Muscle layer of colon (tissue), 2 donors: ENCODE data around the gene RASEF.

Experiments used
- H3K27ac ChIP-seq: one replicate; pipeline ENCODE4 v1.7.0; 2013; ENCODE audit warnings: low read depth, mild to moderate bottlenecking, low read length, moderate library complexity
- H3K27me3 ChIP-seq, 2 donors: one replicate each; pipeline ENCODE4 v1.7.0; 2013; ENCODE audit warnings: low read length in 2 of 2, mild to moderate bottlenecking in 2 of 2; ENCODE audit not compliant: insufficient read depth in 2 of 2, control insufficient read depth in 1 of 2
- H3K36me3 ChIP-seq: one replicate; pipeline ENCODE4 v1.7.0; 2013; ENCODE audit warnings: mild to moderate bottlenecking, low read length; ENCODE audit not compliant: insufficient read depth
- H3K4me1 ChIP-seq: one replicate; pipeline ENCODE4 v1.7.0; 2013; ENCODE audit warnings: mild to moderate bottlenecking, low read length; ENCODE audit not compliant: insufficient read depth
- H3K4me3 ChIP-seq, 2 donors: one replicate each; pipeline ENCODE4 v1.7.0; 2013; ENCODE audit warnings: low read length in 2 of 2, low read depth in 1 of 2, mild to moderate bottlenecking in 1 of 2, moderate library complexity in 1 of 2
- H3K9ac ChIP-seq: one replicate; pipeline ENCODE4 v1.7.0; 2013; ENCODE audit warnings: low read length
- H3K9me3 ChIP-seq: one replicate; pipeline ENCODE4 v1.7.0; 2013; ENCODE audit warnings: mild to moderate bottlenecking, low read length
- donor health status: abdominal sarcoma.
- donor health status: Adenocarcinoma of cecum.

Gene RASEF

DNA sequence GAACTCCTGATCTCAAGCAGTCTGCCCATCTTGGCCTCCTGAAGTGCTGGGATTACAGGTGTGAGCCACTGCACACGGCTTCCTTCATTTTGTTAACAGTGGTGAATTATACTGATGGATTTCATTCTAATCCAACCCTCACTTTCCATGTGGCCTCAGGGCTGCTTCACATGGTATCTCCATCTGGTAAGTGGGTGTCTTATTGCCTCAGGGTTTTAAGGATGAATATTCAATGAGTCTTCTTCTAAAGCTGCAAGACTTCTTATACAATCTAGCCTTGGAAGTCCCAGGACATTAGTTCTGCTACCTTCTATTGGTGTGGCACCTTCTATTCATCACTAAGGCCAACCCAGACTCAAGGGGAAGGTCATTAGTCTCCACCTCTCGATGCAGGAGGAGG, 8.7 kb upstream of the RASEF start:
- Histone ChIP-seq H3K27ac (no peak overlapping the region), H3K9ac (no peak overlapping the region), H3K36me3 (no peaks in the 10 kb centered on the region), H3K4me1 (no peaks in the 10 kb centered on the region), H3K9me3 (no peaks in the 10 kb centered on the region), H3K27me3 (no peaks in the 10 kb centered on the region), H3K4me3 (no peak overlapping the region)

DNA sequence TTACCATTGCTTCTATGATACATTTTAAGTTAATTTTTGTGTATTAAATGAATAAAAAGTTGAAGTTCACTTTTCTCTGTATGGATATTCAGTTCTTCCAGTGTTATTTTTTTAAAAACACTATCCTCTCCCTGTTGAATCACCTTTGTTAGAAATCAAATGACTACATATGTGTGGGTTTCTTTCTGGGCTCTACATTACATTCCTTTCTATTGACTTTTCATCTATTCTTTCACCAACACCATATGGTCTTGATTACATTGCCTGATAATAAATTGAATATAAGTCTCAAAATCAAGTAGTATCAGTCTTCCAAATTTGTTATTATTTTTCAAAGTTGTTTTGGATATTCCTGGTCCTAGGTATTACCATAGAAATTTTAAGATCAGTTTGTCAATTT, 7.3 kb upstream of the RASEF start:
- H3K9ac ChIP-seq: no peak overlapping the region
- H3K4me3 ChIP-seq: no peak overlapping the region

GRCh38 chr9:83069651-83070050, 6.7 kb upstream of the RASEF start:
- H3K9me3 ChIP-seq: no peaks in the 10 kb centered on the region
- no peaks in the 10 kb centered on the region for H3K4me1 ChIP-seq
- no peak overlapping the region for H3K27ac ChIP-seq
- no peaks in the 10 kb centered on the region for H3K27me3 ChIP-seq
- H3K9ac ChIP-seq: no peak overlapping the region
- H3K36me3 ChIP-seq: no peaks in the 10 kb centered on the region
- no peak overlapping the region for H3K4me3 ChIP-seq

More for the DNA sequence above, 7.3 kb upstream of the RASEF start:
- Histone ChIP-seq H3K9me3 (no peaks in the 10 kb centered on the region), H3K36me3 (no peaks in the 10 kb centered on the region), H3K4me1 (no peaks in the 10 kb centered on the region), H3K27me3 (no peaks in the 10 kb centered on the region), H3K27ac (no peak overlapping the region)

DNA sequence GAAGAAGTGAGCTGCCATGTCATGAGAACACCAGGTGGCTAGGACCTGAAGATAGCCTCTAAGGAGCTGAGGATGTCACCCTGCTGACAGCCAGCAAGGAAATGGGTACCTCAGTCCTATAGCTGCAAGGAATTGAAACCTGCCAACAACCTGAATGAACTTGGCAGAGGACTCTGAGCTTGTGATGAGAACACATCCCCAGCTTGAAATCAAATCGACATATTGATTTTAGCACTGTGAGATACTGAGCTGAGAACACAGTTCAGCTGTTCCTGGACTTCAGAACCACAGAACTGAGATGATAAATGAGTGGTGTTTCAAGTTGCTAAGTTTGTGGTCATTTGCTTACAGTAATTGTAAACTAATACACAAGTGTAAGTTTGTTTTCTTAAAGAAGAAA, 5.5 kb upstream of the RASEF start:
- Histone ChIP-seq H3K27me3 (peaks cover 0 to 2% of the 10 kb centered on the region in 2 donors), H3K4me1 (no peaks in the 10 kb centered on the region), H3K27ac (no peak overlapping the region), H3K9ac (no peak overlapping the region), H3K36me3 (no peaks in the 10 kb centered on the region), H3K4me3 (no peak overlapping the region), H3K9me3 (no peaks in the 10 kb centered on the region)

DNA sequence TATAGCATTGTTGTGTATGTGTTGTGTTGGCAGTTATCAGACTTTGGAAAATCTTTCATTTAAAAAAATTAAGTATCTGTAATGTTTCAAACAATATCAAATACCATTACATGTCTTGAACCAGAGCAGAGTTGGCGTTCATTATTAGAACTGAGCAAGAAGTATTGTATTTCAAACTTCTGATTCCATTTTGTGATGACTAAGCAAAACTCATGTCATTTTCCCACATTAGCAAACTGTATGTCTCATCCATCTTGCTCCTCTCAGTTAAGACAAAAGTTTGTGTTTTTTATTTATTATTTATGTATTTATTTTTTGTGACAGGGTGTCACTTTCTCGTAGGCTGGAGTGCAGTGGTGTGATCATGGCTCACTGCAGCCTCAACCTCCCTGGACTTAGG, 4.6 kb upstream of the RASEF start:
- peaks cover 0 to 10% of the 10 kb centered on the region in 2 donors for H3K27me3 ChIP-seq
- no peak overlapping the region for H3K4me3 ChIP-seq
- no peak overlapping the region for H3K27ac ChIP-seq
- no peak overlapping the region for H3K9ac ChIP-seq
- no peaks in the 10 kb centered on the region for H3K36me3 ChIP-seq
- no peaks in the 10 kb centered on the region for H3K4me1 ChIP-seq
- H3K9me3 ChIP-seq: no peaks in the 10 kb centered on the region

DNA sequence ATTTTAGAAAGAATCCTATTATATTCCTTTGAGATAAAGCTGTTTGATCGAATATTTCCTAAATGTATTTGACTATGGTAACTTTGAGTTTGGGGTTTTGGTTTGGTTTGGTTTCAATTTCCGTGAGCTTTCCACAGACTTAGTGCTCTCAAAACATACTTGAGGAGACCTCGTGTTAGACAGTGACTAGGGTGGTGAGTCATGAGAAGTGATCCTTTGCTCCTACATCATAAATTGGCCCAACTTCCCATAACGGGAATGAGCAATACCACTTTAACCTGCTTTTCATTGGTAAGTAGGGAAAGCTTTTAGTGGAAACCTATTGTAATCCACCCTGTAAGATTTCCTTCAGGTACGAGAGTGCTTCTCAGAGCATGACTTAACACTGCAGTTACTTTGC, 3.8 kb upstream of the RASEF start:
- Histone ChIP-seq H3K9me3 (no peaks in the 10 kb centered on the region), H3K27me3 (peaks cover 0 to 18% of the 10 kb centered on the region in 2 donors), H3K4me1 (no peaks in the 10 kb centered on the region), H3K4me3 (no peak overlapping the region), H3K27ac (no peak overlapping the region), H3K36me3 (no peaks in the 10 kb centered on the region), H3K9ac (no peak overlapping the region)

- Histone ChIP-seq H3K4me3 (no peak overlapping the region), H3K27ac (no peak overlapping the region), H3K9me3 (no peaks in the 10 kb centered on the region), H3K36me3 (no peaks in the 10 kb centered on the region), H3K9ac (no peak overlapping the region), H3K27me3 (peaks cover 12 to 24% of the 10 kb centered on the region in 2 donors), H3K4me1 (no peaks in the 10 kb centered on the region)
Measured at GRCh38 chr9:83065233-83065632, 2.3 kb upstream of the RASEF start.

GRCh38 chr9:83061990-83062650, 822 bp downstream of the RASEF start:
- H3K9me3 ChIP-seq: no peaks in the 10 kb centered on the region
- peak overlapping the region in 1 of 2 donors; percentile 3 for H3K4me3 ChIP-seq
- no peak overlapping the region for H3K9ac ChIP-seq
- no peak overlapping the region for H3K27ac ChIP-seq
- no peaks in the 10 kb centered on the region for H3K4me1 ChIP-seq
- H3K36me3 ChIP-seq: no peaks in the 10 kb centered on the region
- H3K27me3 ChIP-seq: peaks cover 12 to 24% of the 10 kb centered on the region in 2 donors

DNA sequence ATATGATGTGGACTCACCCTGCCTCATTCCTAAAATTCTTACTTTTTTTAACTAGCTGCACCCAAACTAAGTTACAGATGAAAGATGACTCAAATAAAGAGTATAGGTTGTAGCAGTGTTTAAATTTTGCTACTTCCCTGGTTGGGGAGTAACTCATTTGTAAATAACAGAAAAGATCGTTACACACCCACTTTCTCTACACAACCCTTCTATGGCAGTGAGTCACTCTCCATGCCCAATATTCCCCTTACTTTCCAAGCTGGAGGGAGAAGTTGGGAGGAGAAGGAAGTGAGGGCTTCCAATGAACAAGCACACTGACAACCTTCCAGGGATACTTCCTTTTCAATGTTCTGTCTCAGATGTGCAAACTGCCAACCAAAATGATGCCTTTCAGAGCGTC, 1.9 kb downstream of the RASEF start:
- no peaks in the 10 kb centered on the region for H3K4me1 ChIP-seq
- H3K4me3 ChIP-seq: no peak overlapping the region
- no peak overlapping the region for H3K9ac ChIP-seq
- no peaks in the 10 kb centered on the region for H3K36me3 ChIP-seq
- peaks cover 12 to 24% of the 10 kb centered on the region in 2 donors for H3K27me3 ChIP-seq
- H3K27ac ChIP-seq: no peak overlapping the region
- no peaks in the 10 kb centered on the region for H3K9me3 ChIP-seq

DNA sequence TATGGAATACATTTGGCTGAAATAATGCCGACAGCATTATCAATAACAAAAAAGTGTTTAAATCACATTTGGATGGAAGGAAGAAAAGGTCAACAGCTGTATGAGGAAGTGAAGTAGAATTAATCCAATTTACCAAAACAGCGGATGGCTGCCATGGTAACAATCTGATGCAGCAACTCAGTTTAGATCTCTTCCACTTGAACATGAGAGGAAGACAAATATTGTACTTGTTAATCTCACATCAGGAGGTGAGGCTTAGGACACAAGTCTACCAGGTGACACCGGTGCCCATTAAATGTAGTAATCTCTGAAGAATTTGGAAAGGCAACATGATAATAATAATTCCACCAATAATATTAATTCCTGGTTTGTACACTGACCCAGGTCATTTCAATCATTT, 2.4 kb downstream of the RASEF start:
- no peaks in the 10 kb centered on the region for H3K4me1 ChIP-seq
- H3K4me3 ChIP-seq: no peak overlapping the region
- H3K9me3 ChIP-seq: no peaks in the 10 kb centered on the region
- H3K27me3 ChIP-seq: peaks cover 12 to 24% of the 10 kb centered on the region in 2 donors
- no peak overlapping the region for H3K27ac ChIP-seq
- H3K36me3 ChIP-seq: no peaks in the 10 kb centered on the region
- no peak overlapping the region for H3K9ac ChIP-seq

GRCh38 chr9:83059417-83059816, 3.5 kb downstream of the RASEF start:
- Histone ChIP-seq H3K4me3 (no peak overlapping the region), H3K27ac (no peak overlapping the region), H3K36me3 (no peaks in the 10 kb centered on the region), H3K9ac (no peak overlapping the region), H3K4me1 (no peaks in the 10 kb centered on the region), H3K27me3 (peaks cover 12 to 24% of the 10 kb centered on the region in 2 donors), H3K9me3 (no peaks in the 10 kb centered on the region)

GRCh38 chr9:83056911-83057310, 6.0 kb downstream of the RASEF start:
- no peak overlapping the region for H3K9ac ChIP-seq
- H3K4me3 ChIP-seq: no peak overlapping the region
- H3K27me3 ChIP-seq: peaks cover 7 to 12% of the 10 kb centered on the region in 2 donors
- no peak overlapping the region for H3K27ac ChIP-seq
- no peaks in the 10 kb centered on the region for H3K36me3 ChIP-seq
- H3K9me3 ChIP-seq: no peaks in the 10 kb centered on the region
- H3K4me1 ChIP-seq: no peaks in the 10 kb centered on the region
